ENCODE data around the gene KITLG.

- TF ChIP-seq CTCF (conservative IDR thresholded peaks at IDR 0.05; ENCODE audit: low read depth in 2 of 2) (no peak), EZH2phosphoT487 (IDR thresholded peaks at IDR 0.05; ENCODE audit: unreplicated experiment) (no peak), POLR2AphosphoS5 (IDR thresholded peaks at IDR 0.05; ENCODE audit: low read depth) (no peak), REST (IDR thresholded peaks at IDR 0.05; ENCODE audit: unreplicated experiment) (no peak), NANOG (IDR thresholded peaks at IDR 0.05; ENCODE audit: borderline replicate concordance) (no peak), EZH2 (IDR thresholded peaks at IDR 0.05; ENCODE audit: low read depth, unreplicated experiment) (no peak), ZNF114 (CRISPR knock-in tag; IDR thresholded peaks at IDR 0.05) (no peak), ZNF331 (CRISPR knock-in tag; IDR thresholded peaks at IDR 0.05; ENCODE audit: low read depth) (no peak), CREB1 (CRISPR knock-in tag; IDR thresholded peaks at IDR 0.05; ENCODE audit: low read depth) (no peak)
Measured at GRCh38 chr12:88520436-88520820, 59.8 kb downstream of the KITLG start.

Measured in GM23338 (cell line).